ENCODE measurements around the gene CST9L. TPM values are rescaled to one million over a fixed set of nuclear protein-coding genes. Genes with fewer than 3 reads are reported as not detected.

CST9L gene
- total and polyA plus RNA-seq, 2 experiments from 2014 or later = not detected

- H3K27me3 ChIP-seq = no peaks in the 10 kb centered on the region
- H4K20me1 ChIP-seq (ENCODE audit: insufficient read depth, poor library complexity, severe bottlenecking) = no peaks in the 10 kb centered on the region
- no peak for TF ChIP-seq CTCF (IDR thresholded peaks at IDR 0.05; ENCODE audit: poor library complexity)
- no peak for TF ChIP-seq EZH2phosphoT487 (IDR thresholded peaks at IDR 0.05; ENCODE audit: low read depth, severe bottlenecking, unreplicated experiment)
- no peak for TF ChIP-seq EZH2 (IDR thresholded peaks at IDR 0.05; ENCODE audit: borderline replicate concordance)
- H3K4me1 ChIP-seq (ENCODE audit: insufficient read depth) = peaks cover 4% of the 10 kb centered on the region
- no peak overlapping the region for H2AFZ ChIP-seq
- 89% methylated on average over 6 of the region's 6 CpGs for WGBS (ENCODE audit: low lambda C conversion rate, missing lambda C conversion rate)
- no peaks in the 10 kb centered on the region for H3K36me3 ChIP-seq (replicated peaks; ENCODE audit: insufficient read depth, low read depth)
- H3K9me2 ChIP-seq (replicated peaks; ENCODE audit: insufficient read depth) = no peaks in the 10 kb centered on the region
- no peak overlapping the region for H3K27ac ChIP-seq
- H3K4me3 ChIP-seq = no peak overlapping the region
- no peaks in the 10 kb centered on the region for H3K79me2 ChIP-seq
- H3K4me2 ChIP-seq = no peak overlapping the region
- no peaks in the 10 kb centered on the region for H3K9me3 ChIP-seq (ENCODE audit: low read depth)
- no peak for DNase-seq (ENCODE audit: low spot score)
These were observed 48.7 kb downstream of the CST9L start for GRCh38 chr20:23519556-23519955.

- H4K20me1 ChIP-seq (ENCODE audit: insufficient read depth, poor library complexity, severe bottlenecking) = no peaks in the 10 kb centered on the region
- no peaks in the 10 kb centered on the region for H3K9me2 ChIP-seq (replicated peaks; ENCODE audit: insufficient read depth)
- H3K27me3 ChIP-seq = no peaks in the 10 kb centered on the region
- no peak overlapping the region for H3K27ac ChIP-seq
- no peaks in the 10 kb centered on the region for H3K9me3 ChIP-seq (ENCODE audit: low read depth)
- H3K4me1 ChIP-seq (ENCODE audit: insufficient read depth) = peaks cover 4% of the 10 kb centered on the region
- 89% methylated on average over 4 of the region's 4 CpGs for WGBS (ENCODE audit: low lambda C conversion rate, missing lambda C conversion rate)
- H3K4me2 ChIP-seq = no peak overlapping the region
- DNase-seq (ENCODE audit: low spot score) = no peak
- TF ChIP-seq EZH2 (IDR thresholded peaks at IDR 0.05; ENCODE audit: borderline replicate concordance) (no peak), EZH2phosphoT487 (IDR thresholded peaks at IDR 0.05; ENCODE audit: low read depth, severe bottlenecking, unreplicated experiment) (no peak)
- H3K79me2 ChIP-seq = no peaks in the 10 kb centered on the region
- no peak overlapping the region for H2AFZ ChIP-seq
- no peaks in the 10 kb centered on the region for H3K36me3 ChIP-seq (replicated peaks; ENCODE audit: insufficient read depth, low read depth)
- no peak overlapping the region for H3K4me3 ChIP-seq
These were observed 50.6 kb downstream of the CST9L start for GRCh38 chr20:23517719-23518118.

DNA sequence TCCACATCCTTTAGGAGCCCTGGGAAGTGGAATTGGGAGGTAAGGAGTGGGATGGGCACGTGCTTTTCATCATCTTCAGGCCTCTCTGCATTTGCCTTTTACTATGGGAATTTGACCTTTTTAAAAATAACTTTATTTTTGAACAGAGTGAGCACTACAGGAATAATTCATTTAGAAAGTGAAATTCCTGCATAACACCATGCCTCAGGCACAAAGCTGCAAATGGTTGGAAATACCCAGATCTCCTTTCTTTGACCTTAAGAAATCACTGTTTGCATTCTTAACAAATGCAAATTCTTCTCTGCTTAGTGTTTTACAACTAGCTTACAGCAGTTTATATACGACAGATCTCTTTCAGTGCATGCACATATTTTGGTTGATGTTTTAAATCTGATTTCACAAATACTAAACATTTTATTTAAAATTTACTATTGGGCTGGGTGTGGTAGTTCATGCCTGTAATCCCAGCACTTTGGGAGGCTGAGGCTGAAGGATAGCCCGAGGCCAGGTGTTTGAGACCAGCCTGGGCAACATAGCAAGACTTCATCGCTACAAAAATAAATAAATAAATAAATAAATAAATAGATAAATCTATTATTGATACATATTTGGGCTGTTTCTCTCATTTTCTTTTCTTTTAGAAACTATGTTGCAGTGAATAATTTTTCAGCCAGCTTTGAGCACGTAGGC lies 52.9 kb downstream of the CST9L start:
- Histone ChIP-seq H3K9me2 (replicated peaks; ENCODE audit: insufficient read depth) (no peaks in the 10 kb centered on the region), H3K27me3 (no peaks in the 10 kb centered on the region), H4K20me1 (ENCODE audit: insufficient read depth, poor library complexity, severe bottlenecking) (no peaks in the 10 kb centered on the region), H3K4me3 (no peak overlapping the region), H3K4me1 (ENCODE audit: insufficient read depth) (no peaks in the 10 kb centered on the region), H3K9me3 (ENCODE audit: low read depth) (no peaks in the 10 kb centered on the region), H3K27ac (no peak overlapping the region), H3K36me3 (replicated peaks; ENCODE audit: insufficient read depth, low read depth) (no peaks in the 10 kb centered on the region), H3K79me2 (no peaks in the 10 kb centered on the region), H2AFZ (no peak overlapping the region), H3K4me2 (no peak overlapping the region)
- no peak for DNase-seq (ENCODE audit: low spot score)
- 68% methylated on average over 5 of the region's 5 CpGs for WGBS (ENCODE audit: low lambda C conversion rate, missing lambda C conversion rate)
- no peak for TF ChIP-seq EZH2phosphoT487 (IDR thresholded peaks at IDR 0.05; ENCODE audit: low read depth, severe bottlenecking, unreplicated experiment)
- TF ChIP-seq EZH2 (IDR thresholded peaks at IDR 0.05; ENCODE audit: borderline replicate concordance) = no peak
- no peak for TF ChIP-seq CTCF (IDR thresholded peaks at IDR 0.05; ENCODE audit: poor library complexity)

DNA sequence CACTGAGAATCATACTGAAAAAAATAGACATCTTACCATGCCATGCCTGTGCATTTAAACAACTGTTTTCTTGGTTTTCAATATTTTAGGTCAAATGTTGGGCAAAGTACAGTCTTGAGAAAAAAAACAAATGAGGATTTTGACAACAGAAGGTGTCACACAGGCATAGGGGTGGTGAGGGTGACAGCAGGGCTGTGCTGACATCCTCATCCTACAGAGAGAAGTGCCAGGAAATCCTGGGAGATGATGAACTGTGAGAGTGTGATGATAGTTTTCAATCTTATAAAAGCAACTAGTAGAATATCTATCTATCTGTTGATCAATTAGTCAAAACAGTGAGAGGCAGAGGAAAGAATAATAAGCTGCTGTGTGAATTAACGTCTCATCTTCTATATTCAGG lies 53.4 kb downstream of the CST9L start:
- Histone ChIP-seq H3K27ac (no peak overlapping the region), H3K4me1 (ENCODE audit: insufficient read depth) (no peaks in the 10 kb centered on the region), H3K4me2 (no peak overlapping the region), H3K9me3 (ENCODE audit: low read depth) (no peaks in the 10 kb centered on the region), H3K79me2 (no peaks in the 10 kb centered on the region), H3K27me3 (no peaks in the 10 kb centered on the region), H3K4me3 (no peak overlapping the region), H3K36me3 (replicated peaks; ENCODE audit: insufficient read depth, low read depth) (no peaks in the 10 kb centered on the region), H3K9me2 (replicated peaks; ENCODE audit: insufficient read depth) (no peaks in the 10 kb centered on the region), H2AFZ (no peak overlapping the region), H4K20me1 (ENCODE audit: insufficient read depth, poor library complexity, severe bottlenecking) (no peaks in the 10 kb centered on the region)
- TF ChIP-seq CTCF (IDR thresholded peaks at IDR 0.05; ENCODE audit: poor library complexity) (no peak), EZH2phosphoT487 (IDR thresholded peaks at IDR 0.05; ENCODE audit: low read depth, severe bottlenecking, unreplicated experiment) (no peak), EZH2 (IDR thresholded peaks at IDR 0.05; ENCODE audit: borderline replicate concordance) (no peak)
- no peak for DNase-seq (ENCODE audit: low spot score)
- 71% methylated on average over 1 of the region's 1 CpG for WGBS (ENCODE audit: low lambda C conversion rate, missing lambda C conversion rate)

Data from hepatocyte (in vitro differentiated cells).